Effector memory CD4-positive, alpha-beta T cell (primary cell): Measurements from ENCODE around the gene CLIP4.

Experiments used
- DNase-seq, 3 donors: peaks; one replicate each; pipeline ENCODE4 v3.0.0-alpha.2; 2020
- H3K27ac ChIP-seq: 2 replicates; pipeline ENCODE4 v1.7.0; 2013; ENCODE audit warnings: mild to moderate bottlenecking, low read length, moderate library complexity; ENCODE audit not compliant: insufficient read depth, poor library complexity, severe bottlenecking
- H3K27me3 ChIP-seq: replicated peaks from 2 replicates; pipeline ENCODE4 v1.7.0; 2013; ENCODE audit warnings: mild to moderate bottlenecking, low read length; ENCODE audit not compliant: insufficient read depth, control insufficient read depth, poor library complexity, severe bottlenecking
- H3K36me3 ChIP-seq: 2 replicates; pipeline ENCODE4 v1.7.0; 2013; ENCODE audit warnings: mild to moderate bottlenecking, low read length, moderate library complexity; ENCODE audit not compliant: control insufficient read depth, insufficient read depth
- H3K4me1 ChIP-seq: 2 replicates; pipeline ENCODE4 v1.7.0; 2013; ENCODE audit warnings: low read length, mild to moderate bottlenecking; ENCODE audit not compliant: control insufficient read depth, insufficient read depth, poor library complexity, severe bottlenecking
- H3K4me3 ChIP-seq: 2 replicates; pipeline ENCODE4 v1.7.0; 2013; ENCODE audit warnings: low read length, low read depth, mild to moderate bottlenecking; ENCODE audit not compliant: insufficient read depth, poor library complexity, severe bottlenecking
- H3K9me3 ChIP-seq: 2 replicates; pipeline ENCODE4 v1.7.0; 2013; ENCODE audit warnings: mild to moderate bottlenecking, low read length, moderate library complexity; ENCODE audit not compliant: control insufficient read depth

Gene CLIP4

DNA sequence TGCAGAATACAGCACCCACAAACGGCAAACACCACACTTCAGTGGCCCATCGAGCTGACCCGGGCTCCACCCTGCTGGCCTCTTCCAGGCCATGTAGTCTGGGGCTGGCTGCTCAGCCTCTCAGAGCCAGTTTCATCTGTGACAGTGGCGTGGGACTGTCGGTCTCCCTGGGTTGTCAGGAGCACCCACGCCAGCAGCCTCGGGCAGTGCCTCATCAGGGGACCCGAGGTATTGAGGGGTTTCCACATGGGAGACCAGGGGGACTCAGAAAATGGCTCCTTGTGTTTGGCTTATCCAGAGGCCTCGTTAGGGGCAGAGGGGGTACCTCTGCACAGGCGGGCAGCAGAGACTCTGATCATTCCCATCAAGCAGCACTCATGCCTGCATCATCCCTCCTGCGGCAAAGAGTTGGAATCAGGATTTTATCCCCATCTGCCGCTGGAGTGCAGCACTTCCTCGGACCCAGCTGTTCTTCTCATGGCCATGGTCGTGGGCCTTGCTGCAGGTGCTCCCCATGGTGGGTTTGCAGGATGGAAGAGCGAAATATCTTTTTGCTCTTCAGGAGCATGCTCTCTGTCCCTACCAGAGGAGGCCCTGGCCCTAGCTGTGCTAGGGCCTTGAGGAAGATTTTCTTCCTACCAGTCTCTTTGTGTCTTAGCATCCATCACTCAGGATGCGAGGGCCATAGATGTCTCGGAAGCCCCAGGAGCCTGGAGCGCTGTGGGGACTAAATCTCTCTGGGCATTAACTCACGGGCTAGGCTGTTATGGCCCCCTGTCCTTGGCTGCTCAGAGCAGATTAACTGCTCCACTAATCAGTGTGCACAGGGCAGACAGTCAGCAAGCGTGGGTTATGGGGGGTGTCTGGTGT is 100.8 kb downstream of the CLIP4 start:
- no peak for DNase-seq
- Histone ChIP-seq H3K27me3 (no peaks in the 10 kb centered on the region), H3K9me3 (no peaks in the 10 kb centered on the region), H3K36me3 (no peaks in the 10 kb centered on the region), H3K4me3 (no peak overlapping the region), H3K4me1 (no peaks in the 10 kb centered on the region), H3K27ac (no peak overlapping the region)

DNA sequence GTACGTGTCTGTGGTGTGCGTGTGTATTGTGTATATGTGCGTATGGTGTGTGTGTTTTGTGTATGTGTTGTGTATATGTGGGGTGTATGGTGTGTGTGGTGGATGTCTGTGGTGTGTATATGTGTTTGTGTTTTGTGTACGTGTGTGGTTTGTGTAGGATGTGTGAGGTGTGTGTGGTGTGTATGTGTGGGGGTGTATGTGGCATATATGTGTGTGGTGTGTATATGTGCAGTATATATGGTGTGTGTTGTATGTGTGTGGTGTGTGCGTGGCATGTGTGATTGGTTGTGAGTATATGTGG is 101.3 kb downstream of the CLIP4 start:
- H3K27ac ChIP-seq: no peak overlapping the region

DNA sequence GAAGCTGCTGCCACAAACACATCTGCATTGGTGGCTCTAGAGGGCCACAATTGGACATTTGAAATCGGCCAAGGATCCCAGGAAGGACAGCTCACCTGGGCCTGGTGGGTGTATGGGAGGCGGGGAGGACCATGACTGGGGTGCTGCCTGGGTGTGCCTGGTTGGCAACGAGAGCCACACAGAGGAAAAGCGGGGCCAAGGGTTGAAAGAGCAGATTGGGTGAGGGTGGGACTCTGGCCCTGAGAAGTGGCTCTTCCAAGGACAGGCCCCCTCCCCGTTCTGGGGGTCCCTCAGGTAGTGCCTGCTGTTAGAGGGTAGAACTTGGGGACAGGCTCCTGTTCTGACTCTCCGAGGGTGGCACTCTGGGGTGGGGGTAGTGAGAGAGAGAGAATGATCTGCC is 102.9 kb downstream of the CLIP4 start:
- H3K36me3 ChIP-seq: no peaks in the 10 kb centered on the region
- H3K27me3 ChIP-seq: no peaks in the 10 kb centered on the region
- H3K27ac ChIP-seq: no peak overlapping the region
- H3K4me1 ChIP-seq: no peaks in the 10 kb centered on the region
- no peaks in the 10 kb centered on the region for H3K9me3 ChIP-seq
- no peak overlapping the region for H3K4me3 ChIP-seq
- DNase-seq: no peak

More for the DNA sequence above, 101.3 kb downstream of the CLIP4 start:
- no peaks in the 10 kb centered on the region for H3K4me1 ChIP-seq
- DNase-seq: no peak
- H3K4me3 ChIP-seq: no peak overlapping the region
- no peaks in the 10 kb centered on the region for H3K36me3 ChIP-seq
- H3K9me3 ChIP-seq: no peaks in the 10 kb centered on the region
- H3K27me3 ChIP-seq: no peaks in the 10 kb centered on the region

DNA sequence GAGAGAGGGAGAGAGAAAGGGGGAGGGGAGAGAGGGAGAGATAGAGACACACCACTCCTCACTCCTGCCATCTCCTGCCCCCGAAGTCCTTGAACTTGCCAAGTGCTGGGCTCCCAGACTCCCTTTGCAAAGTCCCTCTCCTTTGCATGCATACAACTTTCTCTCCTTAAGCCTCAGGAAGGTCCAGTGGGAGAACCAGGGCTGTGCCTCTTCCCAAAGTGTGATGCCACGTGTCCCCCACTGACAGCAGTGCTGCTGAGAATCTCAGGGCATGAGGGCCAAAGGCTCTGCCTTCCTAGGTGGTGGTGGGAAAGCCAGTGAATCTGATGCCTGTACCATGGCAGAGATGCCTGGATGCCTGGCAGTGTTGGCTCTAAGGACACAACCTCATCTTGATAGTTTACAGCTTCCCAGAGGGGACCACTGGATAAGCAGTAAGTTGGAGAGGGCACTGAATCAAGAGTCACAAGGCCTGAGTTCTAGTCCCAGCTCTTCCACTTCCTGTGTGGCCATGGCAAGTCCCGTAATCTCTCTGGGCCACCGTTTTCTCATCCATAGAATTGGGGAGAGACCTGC is 103.4 kb downstream of the CLIP4 start:
- Histone ChIP-seq H3K4me1 (no peaks in the 10 kb centered on the region), H3K27me3 (no peaks in the 10 kb centered on the region), H3K9me3 (no peaks in the 10 kb centered on the region)

DNA sequence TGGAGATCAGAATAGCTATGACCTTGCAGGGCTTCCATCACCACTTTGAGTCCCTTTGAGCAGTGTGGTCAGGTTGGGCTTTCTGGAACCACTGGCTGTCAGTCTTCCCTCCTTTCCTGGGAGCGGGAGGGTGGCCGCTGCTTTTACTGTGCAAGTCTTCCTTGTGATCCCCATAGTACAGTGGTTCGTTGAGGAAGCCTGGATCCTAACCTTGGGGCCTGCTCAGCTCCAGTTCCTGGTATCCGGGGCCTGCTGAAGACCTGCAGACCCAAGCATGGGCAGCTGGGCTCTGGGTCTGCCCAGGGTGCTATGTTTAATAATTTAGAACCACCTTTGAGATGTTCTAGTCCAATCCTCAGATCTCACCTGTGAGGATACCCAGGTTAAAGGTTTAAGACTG is 104.2 kb downstream of the CLIP4 start:
- no peak for DNase-seq
- no peaks in the 10 kb centered on the region for H3K4me1 ChIP-seq
- H3K27ac ChIP-seq: no peak overlapping the region
- H3K4me3 ChIP-seq: no peak overlapping the region
- H3K27me3 ChIP-seq: no peaks in the 10 kb centered on the region
- H3K36me3 ChIP-seq: no peaks in the 10 kb centered on the region
- no peaks in the 10 kb centered on the region for H3K9me3 ChIP-seq

More for the DNA sequence above, 103.4 kb downstream of the CLIP4 start:
- no peaks in the 10 kb centered on the region for H3K36me3 ChIP-seq
- no peak overlapping the region for H3K4me3 ChIP-seq
- no peak overlapping the region for H3K27ac ChIP-seq
- DNase-seq: no peak

DNA sequence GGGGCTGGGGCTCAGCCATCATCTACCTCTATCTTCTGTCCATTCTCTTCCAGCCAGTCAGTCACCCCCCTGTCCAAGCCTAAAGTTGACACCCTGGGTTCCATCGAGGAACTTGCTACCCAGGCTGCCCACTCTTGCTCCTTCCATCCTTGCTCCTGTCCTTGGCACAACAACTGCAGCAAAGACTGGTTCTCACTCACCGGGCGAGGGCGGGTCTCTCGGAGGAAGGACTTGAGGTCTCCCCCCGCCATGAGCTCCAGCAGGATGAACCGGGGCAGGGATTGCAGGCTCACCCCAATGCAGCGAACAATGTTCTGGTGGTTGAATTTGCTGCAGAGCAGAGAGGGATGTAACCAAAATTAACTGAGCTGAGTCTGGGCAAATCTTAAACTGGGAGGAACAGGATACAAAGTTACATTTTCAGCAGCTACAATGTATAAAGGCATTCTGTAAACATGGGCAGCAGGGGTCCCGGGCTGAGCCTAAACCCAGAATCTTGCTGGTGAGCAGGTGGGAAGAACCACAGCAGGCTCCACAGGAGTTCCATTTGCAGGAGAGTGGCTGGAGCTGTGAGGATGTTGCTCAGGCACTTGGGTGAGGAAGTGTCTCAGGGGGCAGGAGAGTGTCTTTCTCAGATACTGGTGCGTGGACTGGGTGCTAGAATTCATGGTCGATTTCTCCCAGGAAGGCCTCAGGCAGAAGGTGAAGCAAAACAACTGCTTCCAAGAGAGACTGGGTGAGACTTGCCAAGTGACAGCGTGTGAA is 105.5 kb downstream of the CLIP4 start:
- H3K27me3 ChIP-seq: no peaks in the 10 kb centered on the region
- H3K36me3 ChIP-seq: no peaks in the 10 kb centered on the region
- no peaks in the 10 kb centered on the region for H3K4me1 ChIP-seq
- H3K4me3 ChIP-seq: no peak overlapping the region
- no peak overlapping the region for H3K27ac ChIP-seq
- no peaks in the 10 kb centered on the region for H3K9me3 ChIP-seq
- DNase-seq: no peak

DNA sequence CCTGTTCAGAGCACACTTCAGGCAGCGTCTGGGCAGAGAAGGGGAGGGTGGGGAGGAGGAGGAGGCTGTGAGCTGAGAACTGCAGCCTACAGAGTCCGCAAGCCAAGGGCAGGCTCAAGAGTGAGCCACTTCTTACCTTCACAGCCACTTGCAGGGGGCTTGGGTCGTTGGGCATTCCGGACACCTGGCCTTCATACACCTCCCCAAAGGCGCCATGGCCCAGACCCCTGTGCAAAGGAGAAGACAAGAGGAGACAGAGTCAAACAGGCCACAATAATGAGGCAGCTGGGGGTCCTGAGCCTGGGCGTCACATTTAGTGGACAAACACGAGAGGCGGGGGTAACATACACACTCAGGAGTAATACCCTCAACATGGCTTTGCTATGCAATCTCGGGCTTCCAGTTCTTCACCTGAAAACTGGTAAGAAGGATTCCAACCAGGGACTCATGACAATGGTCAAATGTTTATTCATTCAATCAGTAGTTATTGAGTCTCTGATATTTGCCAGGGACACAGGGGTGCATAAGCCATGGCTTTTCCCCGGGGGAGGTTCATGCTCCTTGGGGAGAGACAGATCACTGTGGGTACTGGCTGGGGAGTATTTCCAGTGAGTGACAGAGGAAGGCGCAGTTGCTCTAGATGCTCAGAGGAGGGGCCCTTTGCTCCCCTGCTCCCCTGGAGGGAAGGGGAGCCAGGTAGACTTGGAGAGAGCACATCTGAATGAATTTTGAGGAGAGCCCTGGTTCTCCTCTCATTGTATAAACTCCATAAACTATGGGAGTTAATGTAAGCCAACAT is 107.4 kb downstream of the CLIP4 start:
- Histone ChIP-seq H3K4me3 (no peak overlapping the region), H3K36me3 (no peaks in the 10 kb centered on the region), H3K4me1 (no peaks in the 10 kb centered on the region), H3K27me3 (no peaks in the 10 kb centered on the region), H3K9me3 (no peaks in the 10 kb centered on the region), H3K27ac (no peak overlapping the region)
- no peak for DNase-seq

DNA sequence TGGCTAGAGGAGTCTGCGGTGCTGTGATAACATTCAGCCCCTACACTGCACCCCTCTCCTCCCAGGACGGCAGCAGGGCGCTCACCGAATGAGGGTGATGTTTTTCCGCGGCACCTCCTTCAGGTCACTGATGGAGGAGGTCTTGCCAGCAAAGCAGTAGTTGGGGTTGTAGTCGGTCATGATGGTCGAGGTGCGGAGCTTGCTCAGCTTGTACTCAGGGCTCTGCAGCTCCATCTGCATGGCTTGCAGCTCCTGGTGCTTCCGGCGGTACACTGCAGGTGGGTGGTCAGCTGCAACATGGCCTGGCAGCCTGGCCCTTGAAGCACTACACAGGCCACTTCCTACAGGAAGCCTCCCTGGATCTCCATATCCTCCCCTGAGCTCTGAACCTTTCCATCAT is 108.0 kb downstream of the CLIP4 start:
- no peaks in the 10 kb centered on the region for H3K36me3 ChIP-seq
- no peak overlapping the region for H3K27ac ChIP-seq
- H3K4me1 ChIP-seq: no peaks in the 10 kb centered on the region
- no peaks in the 10 kb centered on the region for H3K27me3 ChIP-seq
- no peaks in the 10 kb centered on the region for H3K9me3 ChIP-seq
- no peak for DNase-seq
- H3K4me3 ChIP-seq: no peak overlapping the region

DNA sequence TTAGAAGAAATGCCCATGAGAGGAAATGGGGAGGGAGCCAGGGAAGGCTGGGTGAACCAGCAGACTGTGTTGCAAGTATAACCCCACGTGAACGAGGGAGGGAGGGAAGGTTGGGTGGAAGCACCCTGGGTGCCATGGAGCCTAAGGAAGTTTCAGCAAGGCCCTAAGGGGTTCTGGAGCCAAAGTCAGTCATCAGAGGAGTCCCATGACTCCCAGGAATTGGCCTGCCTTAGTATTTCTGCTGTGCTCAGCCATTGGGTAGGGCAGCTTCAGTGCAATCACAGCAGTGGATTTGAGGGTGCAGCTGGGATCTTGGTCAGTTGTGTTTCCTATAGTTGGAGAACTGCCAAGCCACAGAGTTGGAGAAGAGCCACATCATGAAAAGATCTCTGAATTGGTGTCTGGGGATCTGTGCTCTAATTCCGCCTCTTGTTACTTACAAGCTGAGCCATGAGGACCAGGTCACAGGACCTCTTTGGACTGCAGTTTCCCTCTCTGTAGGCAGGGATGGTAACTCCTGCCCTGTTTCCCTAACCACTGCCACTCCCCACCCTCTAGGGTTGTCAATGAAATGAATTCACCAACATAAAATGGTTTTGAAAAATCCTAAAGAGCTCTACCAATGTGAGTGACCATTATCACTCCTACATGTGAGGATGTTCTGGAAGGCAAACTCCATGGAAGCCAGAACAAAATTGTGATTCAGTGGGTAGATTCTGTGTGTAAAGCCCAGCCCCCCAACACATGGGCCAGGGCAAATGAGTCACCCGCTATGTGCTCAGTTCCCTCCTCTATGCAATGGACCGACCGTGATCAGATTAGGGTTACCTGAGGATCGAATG is 108.9 kb downstream of the CLIP4 start:
- Histone ChIP-seq H3K4me1 (no peaks in the 10 kb centered on the region), H3K9me3 (no peaks in the 10 kb centered on the region), H3K4me3 (no peak overlapping the region), H3K27ac (no peak overlapping the region), H3K36me3 (no peaks in the 10 kb centered on the region), H3K27me3 (no peaks in the 10 kb centered on the region)
- DNase-seq: no peak
